Fibroblast of pulmonary artery (primary cell): ENCODE results near the gene ACKR4.
"Not testable (repeated sequence)": the region's sequence is repeated elsewhere in the genome, so short reads cannot be mapped to it uniquely, and the experiment has no call there.

ENCODE experiments used
- DNase-seq: peaks from one replicate; pipeline ENCODE4 v3.0.0-alpha.2; 2010; ENCODE audit warnings: low read depth
- H3K4me3 ChIP-seq: replicated peaks from 2 replicates; pipeline ENCODE4 v1.5.1; 2011; ENCODE audit warnings: low read depth, mild to moderate bottlenecking, control low read depth, low read length, moderate library complexity
- CTCF ChIP-seq: IDR thresholded peaks from 2 replicates; pipeline ENCODE4 v1.5.1; 2011; ENCODE audit warnings: mild to moderate bottlenecking, control low read depth, low read length, inconsistent platforms; ENCODE audit errors: missing control alignments

The ACKR4 gene

GRCh38 chr3:132606085-132606484 is 9.0 kb downstream of the ACKR4 start:
- H3K4me3 ChIP-seq: no peak overlapping the region
- peak; percentile 55 for DNase-seq
- TF ChIP-seq CTCF: no peak

- not testable (repeated sequence) for H3K4me3 ChIP-seq, DNase-seq
These were observed 9.6 kb downstream of the ACKR4 start for GRCh38 chr3:132606620-132607019.

- DNase-seq, H3K4me3 ChIP-seq: not testable (repeated sequence)
These were observed 18.2 kb downstream of the ACKR4 start for GRCh38 chr3:132615301-132615700.

GRCh38 chr3:132615881-132616280 is 18.8 kb downstream of the ACKR4 start:
- no peak for DNase-seq
- H3K4me3 ChIP-seq: no peak overlapping the region
- no peak for TF ChIP-seq CTCF

GRCh38 chr3:132616780-132617179 is 19.7 kb downstream of the ACKR4 start:
- no peak for DNase-seq
- TF ChIP-seq CTCF: no peak
- H3K4me3 ChIP-seq: no peak overlapping the region

- no peak overlapping the region for H3K4me3 ChIP-seq
- TF ChIP-seq CTCF: no peak
- no peak for DNase-seq
These were observed 25.1 kb downstream of the ACKR4 start for GRCh38 chr3:132622148-132622547.

- TF ChIP-seq CTCF: no peak
- no peak overlapping the region for H3K4me3 ChIP-seq
- DNase-seq: no peak
These were observed 25.7 kb downstream of the ACKR4 start for GRCh38 chr3:132622761-132623160.

- DNase-seq: no peak
- H3K4me3 ChIP-seq: no peak overlapping the region
- TF ChIP-seq CTCF: no peak
These were observed 26.6 kb downstream of the ACKR4 start for GRCh38 chr3:132623646-132624045.
